H9 (cell line): Measurements from ENCODE around the gene TMEM119. TPM values are rescaled to one million over a fixed set of nuclear protein-coding genes. Genes with fewer than 3 reads are reported as not detected.

Experiments used
- DNase-seq: peaks from one replicate; pipeline ENCODE4 v3.0.0-alpha.2; 2017
- H2AFZ ChIP-seq: one replicate; pipeline ENCODE4 v1.6.1; 2013; ENCODE audit warnings: mild to moderate bottlenecking, low read length, control low read depth, moderate library complexity
- H2AK5ac ChIP-seq: 2 replicates; pipeline ENCODE4 v1.6.1; 2013; ENCODE audit warnings: low read length, control low read depth, mixed read lengths; ENCODE audit not compliant: insufficient read length
- H2BK120ac ChIP-seq: one replicate; pipeline ENCODE4 v1.6.1; 2013; ENCODE audit warnings: low read depth, mild to moderate bottlenecking, low read length, control low read depth, inconsistent platforms; ENCODE audit not compliant: poor library complexity, severe bottlenecking
- H2BK12ac ChIP-seq: 2 replicates; pipeline ENCODE4 v1.6.1; 2013; ENCODE audit warnings: low read length, control low read depth, mixed read lengths, low read depth; ENCODE audit not compliant: insufficient read length
- H2BK15ac ChIP-seq: 2 replicates; pipeline ENCODE4 v1.6.1; 2013; ENCODE audit warnings: low read depth, low read length, control low read depth
- H2BK20ac ChIP-seq: one replicate; pipeline ENCODE4 v1.6.1; 2013; ENCODE audit warnings: low read depth, mild to moderate bottlenecking, low read length, control low read depth, inconsistent platforms; ENCODE audit not compliant: poor library complexity, severe bottlenecking
- H2BK5ac ChIP-seq: 2 replicates; pipeline ENCODE4 v1.6.1; 2013; ENCODE audit warnings: low read length, control low read depth, mixed read lengths; ENCODE audit not compliant: insufficient read length
- H3K14ac ChIP-seq: 2 replicates; pipeline ENCODE4 v1.6.1; 2013; ENCODE audit warnings: low read length, control low read depth; ENCODE audit not compliant: insufficient read depth
- H3K18ac ChIP-seq: 2 replicates; pipeline ENCODE4 v1.6.1; 2013; ENCODE audit warnings: low read depth, mild to moderate bottlenecking, mixed read lengths, low read length, control low read depth; ENCODE audit not compliant: insufficient read length
- H3K23ac ChIP-seq: 2 replicates; pipeline ENCODE4 v1.6.1; 2013; ENCODE audit warnings: low read length, control low read depth, mixed read lengths, low read depth; ENCODE audit not compliant: insufficient read length
- H3K23me2 ChIP-seq: 2 replicates; pipeline ENCODE4 v1.6.1; 2013; ENCODE audit warnings: low read depth, mild to moderate bottlenecking, mixed read lengths, low read length, control low read depth; ENCODE audit not compliant: insufficient read length, poor library complexity, severe bottlenecking
- H3K27ac ChIP-seq: 2 replicates; pipeline ENCODE4 v1.5.1; 2013; ENCODE audit warnings: low read length, control low read depth, mixed read lengths, low read depth; ENCODE audit not compliant: insufficient read length
- H3K27me3 ChIP-seq: 2 replicates; pipeline ENCODE4 v1.6.1; 2013; ENCODE audit warnings: low read length, control low read depth, inconsistent platforms; ENCODE audit not compliant: insufficient read depth
- H3K4ac ChIP-seq: 2 replicates; pipeline ENCODE4 v1.6.1; 2013; ENCODE audit warnings: low read depth, mild to moderate bottlenecking, control low read depth, inconsistent platforms, low read length, moderate library complexity
- H3K4me1 ChIP-seq: 2 replicates; pipeline ENCODE4 v1.6.1; 2013; ENCODE audit warnings: low read length, control low read depth, inconsistent platforms; ENCODE audit not compliant: insufficient read depth
- H3K4me2 ChIP-seq: 2 replicates; pipeline ENCODE4 v1.6.1; 2013; ENCODE audit warnings: low read length, control low read depth, mixed read lengths; ENCODE audit not compliant: insufficient read length, insufficient read depth
- H3K56ac ChIP-seq: 2 replicates; pipeline ENCODE4 v1.6.1; 2013; ENCODE audit warnings: low read depth, mild to moderate bottlenecking, mixed read lengths, low read length, control low read depth; ENCODE audit not compliant: insufficient read length
- H3K79me1 ChIP-seq: 2 replicates; pipeline ENCODE4 v1.6.1; 2013; ENCODE audit warnings: low read depth, mild to moderate bottlenecking, moderate library complexity, low read length, control low read depth, inconsistent platforms; ENCODE audit not compliant: insufficient read depth, poor library complexity, severe bottlenecking
- H3K79me2 ChIP-seq: 2 replicates; pipeline ENCODE4 v1.6.1; 2013; ENCODE audit warnings: low read length, control low read depth, inconsistent platforms; ENCODE audit not compliant: insufficient read depth
- H3K9ac ChIP-seq: 2 replicates; pipeline ENCODE4 v1.6.1; 2013; ENCODE audit warnings: low read length, control low read depth, mixed read lengths; ENCODE audit not compliant: insufficient read length; ENCODE audit errors: extremely low read depth
- H3K9me3 ChIP-seq: one replicate; pipeline ENCODE4 v1.6.1; 2013; ENCODE audit warnings: low read depth, low read length, inconsistent platforms; ENCODE audit not compliant: control insufficient read depth
- H3T11ph ChIP-seq: one replicate; pipeline ENCODE4 v1.6.1; 2013; ENCODE audit warnings: mild to moderate bottlenecking, low read length, control low read depth, inconsistent platforms
- H4K20me1 ChIP-seq: one replicate; pipeline ENCODE4 v1.6.1; 2013; ENCODE audit not compliant: control insufficient read depth, insufficient read length, insufficient read depth
- H4K5ac ChIP-seq: 2 replicates; pipeline ENCODE4 v1.6.1; 2013; ENCODE audit warnings: low read depth, mild to moderate bottlenecking, mixed read lengths, low read length, control low read depth; ENCODE audit not compliant: insufficient read length
- H4K8ac ChIP-seq: replicated peaks from 2 replicates; pipeline ENCODE4 v1.6.1; 2013; ENCODE audit warnings: low read length, control low read depth, mixed read lengths, low read depth; ENCODE audit not compliant: insufficient read length
- H4K91ac ChIP-seq: 2 replicates; pipeline ENCODE4 v1.6.1; 2013; ENCODE audit warnings: low read depth, mild to moderate bottlenecking, moderate library complexity, mixed read lengths, low read length, control low read depth; ENCODE audit not compliant: insufficient read length
- H3K27ac Mint-ChIP-seq, 3 experiments: 2 replicates in 2 of 3; 3 replicates in 1 of 3; pipeline ENCODE4 v1.8.0; 2020 to 2021; ENCODE audit warnings: mixed read lengths in 3 of 3, mild to moderate bottlenecking in 1 of 3, moderate library complexity in 1 of 3
- H3K27me3 Mint-ChIP-seq: 2 replicates; pipeline ENCODE4 v1.8.0; 2021; ENCODE audit warnings: low read depth, mild to moderate bottlenecking, moderate library complexity, mixed read lengths
- H3K36me3 Mint-ChIP-seq, 3 experiments: 2 replicates in 2 of 3; 3 replicates in 1 of 3; pipeline ENCODE4 v1.8.0; 2020 to 2021; ENCODE audit warnings: low read depth in 3 of 3, mixed read lengths in 3 of 3; ENCODE audit not compliant: insufficient read depth in 1 of 3
- H3K4me1 Mint-ChIP-seq, 2 experiments: 2 replicates each; pipeline ENCODE4 v1.8.0; 2020; ENCODE audit warnings: mixed read lengths in 2 of 2
- H3K4me3 Mint-ChIP-seq, 2 experiments: 2 replicates in 1 of 2; 3 replicates in 1 of 2; pipeline ENCODE4 v1.8.0; 2020 to 2021; ENCODE audit warnings: mild to moderate bottlenecking in 2 of 2, mixed read lengths in 2 of 2, moderate library complexity in 1 of 2
- H3K9me3 Mint-ChIP-seq, 2 experiments: 2 replicates in 1 of 2; 3 replicates in 1 of 2; pipeline ENCODE4 v1.8.0; 2020; ENCODE audit warnings: mild to moderate bottlenecking in 2 of 2, mixed read lengths in 2 of 2, moderate library complexity in 1 of 2
- WGBS: extraction: QIAGEN DNeasy Blood & Tissue Kit; methylation state at CpG from one replicate; pipeline ENCODE4 v1.1.7; 2013; ENCODE audit warnings: missing lambda C conversion rate, low lambda C conversion rate, mixed read lengths; ENCODE audit not compliant: insufficient read length; ENCODE audit errors: extremely low coverage; 5-methylcytosine and 5-hydroxymethylcytosine counted together
- total RNA-seq: library from RNA; stranded (reverse); gene quantifications from 2 replicates; pipeline ENCODE4 v1.2.1, GENCODE V29; 2021
- TF ChIP-seq, protein P1 (sequence below): fragments of 200-600 bp; sonication (generic); conservative IDR thresholded peaks from 3 replicates; pipeline ENCODE4 v1.8.0; 2021; ENCODE audit warnings: antibody characterized with exemption, mild to moderate bottlenecking

Gene TMEM119
- total RNA-seq, 1 experiment from 2014 or later = not detected

DNA sequence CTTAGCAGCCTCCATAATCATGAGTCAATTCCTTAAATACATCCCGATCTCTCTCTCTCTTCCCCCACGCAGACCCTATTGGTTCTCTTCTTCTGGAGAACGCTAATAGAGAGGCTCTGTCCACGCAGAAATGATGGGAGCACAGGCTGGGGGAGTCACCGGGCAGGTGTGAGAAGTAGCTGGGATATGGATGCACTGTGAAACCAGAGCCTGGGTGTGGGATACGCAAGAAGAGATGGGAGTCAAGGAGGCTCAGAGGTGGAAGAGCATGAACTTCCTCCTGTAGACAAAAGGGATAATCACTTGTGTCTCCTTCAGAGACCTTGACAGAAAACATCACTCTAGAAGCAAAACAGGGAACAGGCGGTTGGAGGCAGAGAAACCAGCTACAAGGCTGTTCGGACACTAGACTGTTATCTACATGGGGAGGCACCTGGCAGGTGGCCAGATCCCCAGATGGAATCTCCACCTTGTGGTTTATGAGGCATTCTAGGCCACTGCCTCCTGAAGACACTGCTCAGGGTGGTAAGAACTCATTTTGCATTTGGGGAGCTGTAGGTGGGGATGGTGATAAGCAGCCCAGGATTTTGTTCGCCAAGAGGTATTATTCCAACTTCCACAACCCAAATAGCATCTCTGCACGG is 43.0 kb upstream of the TMEM119 start:
- Histone ChIP-seq H3K4me1 (peaks cover 4% of the 10 kb centered on the region; the same call in 1 of the 2 replicates), H3K9me3 (no peaks in the 10 kb centered on the region), H4K91ac (no peak overlapping the region), H3K27ac (no peak overlapping the region), H3T11ph (no peak overlapping the region), H4K8ac (no peak overlapping the region), H3K4ac (no peak overlapping the region), H3K79me1 (no peaks in the 10 kb centered on the region), H3K56ac (no peak overlapping the region), H3K23me2 (no peaks in the 10 kb centered on the region), H4K20me1 (no peaks in the 10 kb centered on the region), H4K5ac (no peak overlapping the region), H3K4me2 (no peak overlapping the region), H2BK12ac (no peak overlapping the region), H2BK5ac (no peak overlapping the region), H2BK15ac (no peak overlapping the region), H3K14ac (no peak overlapping the region), H2BK20ac (no peak overlapping the region), H3K79me2 (no peaks in the 10 kb centered on the region), H2AK5ac (no peak overlapping the region), H3K23ac (no peak overlapping the region), H3K9ac (no peak overlapping the region), H2BK120ac (no peak overlapping the region), H2AFZ (no peak overlapping the region), H3K18ac (no peak overlapping the region), H3K27me3 (no peaks in the 10 kb centered on the region)
- Mint-ChIP-seq H3K4me1 (peaks cover 55 to 56% of the 10 kb centered on the region in 2 experiments), H3K27me3 (no peaks in the 10 kb centered on the region), H3K9me3 (no peaks in the 10 kb centered on the region), H3K36me3 (peaks cover 4 to 24% (median 17%) of the 10 kb centered on the region in 3 experiments), H3K4me3 (no peak overlapping the region), H3K27ac (peak overlapping the region in 1 of 3 experiments; percentile 18; a peak in 3 of 7 replicates)
- DNase-seq = peak; percentile 26
- WGBS = no CpG with 5 or more reads among the region's 10 CpGs
- TF ChIP-seq, protein P1, sequence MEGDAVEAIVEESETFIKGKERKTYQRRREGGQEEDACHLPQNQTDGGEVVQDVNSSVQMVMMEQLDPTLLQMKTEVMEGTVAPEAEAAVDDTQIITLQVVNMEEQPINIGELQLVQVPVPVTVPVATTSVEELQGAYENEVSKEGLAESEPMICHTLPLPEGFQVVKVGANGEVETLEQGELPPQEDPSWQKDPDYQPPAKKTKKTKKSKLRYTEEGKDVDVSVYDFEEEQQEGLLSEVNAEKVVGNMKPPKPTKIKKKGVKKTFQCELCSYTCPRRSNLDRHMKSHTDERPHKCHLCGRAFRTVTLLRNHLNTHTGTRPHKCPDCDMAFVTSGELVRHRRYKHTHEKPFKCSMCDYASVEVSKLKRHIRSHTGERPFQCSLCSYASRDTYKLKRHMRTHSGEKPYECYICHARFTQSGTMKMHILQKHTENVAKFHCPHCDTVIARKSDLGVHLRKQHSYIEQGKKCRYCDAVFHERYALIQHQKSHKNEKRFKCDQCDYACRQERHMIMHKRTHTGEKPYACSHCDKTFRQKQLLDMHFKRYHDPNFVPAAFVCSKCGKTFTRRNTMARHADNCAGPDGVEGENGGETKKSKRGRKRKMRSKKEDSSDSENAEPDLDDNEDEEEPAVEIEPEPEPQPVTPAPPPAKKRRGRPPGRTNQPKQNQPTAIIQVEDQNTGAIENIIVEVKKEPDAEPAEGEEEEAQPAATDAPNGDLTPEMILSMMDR = no peak
